Measurements from ENCODE around the gene CENPO.
A peak's percentile ranks its signal among the peaks of the same experiment; 100 is the strongest.

CENPO gene

GRCh38 chr2:24792874-24793760 is at the start of gene CENPO, which contains the start of gene PTRHD1:
Gene CENPO (plus strand): TSS chr2:24793425. CDS start chr2:24793920, 495 bp downstream.
Gene PTRHD1 (minus strand): TSS chr2:24793391. CDS start chr2:24793377, 14 bp downstream.
- DNase-seq (ENCODE audit: low spot score), result peak; percentile 97

- DNase-seq (ENCODE audit: low spot score), result no peak
Measured at GRCh38 chr2:24743924-24744323, 49.3 kb upstream of the CENPO start.

GRCh38 chr2:24744356-24744755 is 48.9 kb upstream of the CENPO start:
- no peak for DNase-seq (ENCODE audit: low spot score)

- DNase-seq (ENCODE audit: low spot score), result no peak
Measured at GRCh38 chr2:24745825-24746224, 47.4 kb upstream of the CENPO start.

- DNase-seq (ENCODE audit: low spot score), result no peak
Measured at GRCh38 chr2:24747299-24747698, 45.9 kb upstream of the CENPO start.

GRCh38 chr2:24749069-24749691 is 44.0 kb upstream of the CENPO start:
- DNase-seq (ENCODE audit: low spot score), result no peak

- DNase-seq (ENCODE audit: low spot score), result no peak
Measured at GRCh38 chr2:24754985-24755705, 38.1 kb upstream of the CENPO start.

GRCh38 chr2:24756789-24757188 is 36.4 kb upstream of the CENPO start:
- DNase-seq (ENCODE audit: low spot score), result no peak

- DNase-seq (ENCODE audit: low spot score), result no peak
Measured at GRCh38 chr2:24761866-24762265, 31.4 kb upstream of the CENPO start.

GRCh38 chr2:24762518-24762917 is 30.7 kb upstream of the CENPO start:
- no peak for DNase-seq (ENCODE audit: low spot score)

GRCh38 chr2:24763843-24764242 is 29.4 kb upstream of the CENPO start:
- DNase-seq (ENCODE audit: low spot score), result no peak

- DNase-seq (ENCODE audit: low spot score), result no peak
Measured at GRCh38 chr2:24766609-24767008, 26.6 kb upstream of the CENPO start.

GRCh38 chr2:24768013-24768412 is 25.2 kb upstream of the CENPO start:
- no peak for DNase-seq (ENCODE audit: low spot score)

GRCh38 chr2:24768601-24769000 is 24.6 kb upstream of the CENPO start:
- DNase-seq (ENCODE audit: low spot score), result no peak

GRCh38 chr2:24771061-24771460 is 22.2 kb upstream of the CENPO start:
- DNase-seq (ENCODE audit: low spot score), result no peak

- DNase-seq (ENCODE audit: low spot score), result no peak
Measured at GRCh38 chr2:24771764-24772586, 21.2 kb upstream of the CENPO start.

GRCh38 chr2:24774373-24774772 is 18.9 kb upstream of the CENPO start:
- DNase-seq (ENCODE audit: low spot score), result no peak

GRCh38 chr2:24779116-24779515 is 14.1 kb upstream of the CENPO start:
- DNase-seq (ENCODE audit: low spot score), result no peak

GRCh38 chr2:24783641-24784040 is 9.6 kb upstream of the CENPO start:
- no peak for DNase-seq (ENCODE audit: low spot score)

GRCh38 chr2:24785671-24786321 is 7.4 kb upstream of the CENPO start:
- DNase-seq (ENCODE audit: low spot score), result peak; percentile 87

- no peak for DNase-seq (ENCODE audit: low spot score)
Measured at GRCh38 chr2:24787532-24787931, 5.7 kb upstream of the CENPO start.

Data from NAMALWA (cell line).